Epidermal melanocyte (primary cell): Measurements from ENCODE around the gene ZMYND15.

Source experiments
- DNase-seq: peaks from one replicate; pipeline ENCODE4 v3.0.0; 2011; ENCODE audit warnings: low spot score; ENCODE audit not compliant: insufficient read length

Gene ZMYND15

DNA sequence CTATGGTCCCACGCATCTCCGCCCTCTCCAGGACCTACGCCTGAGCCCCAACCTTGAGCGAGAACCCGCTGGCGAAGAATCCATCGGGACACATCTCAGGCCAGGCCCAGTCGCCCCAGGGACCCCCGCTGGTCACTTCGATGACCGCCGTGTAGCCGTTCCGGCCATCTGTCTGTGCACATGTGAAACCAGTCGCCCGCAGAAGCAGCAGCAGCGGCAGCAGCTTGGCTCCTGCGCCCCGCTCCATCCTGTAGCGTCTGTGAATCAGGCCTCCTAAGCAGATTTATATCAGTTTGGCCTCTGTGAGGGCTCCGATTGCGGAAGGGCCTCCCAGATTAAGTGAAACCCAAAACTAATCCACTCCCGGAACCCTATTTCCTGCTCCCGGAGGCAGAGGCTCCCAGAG lies 46.5 kb downstream of the ZMYND15 start, which contains the start of gene VMO1:
TSS of gene VMO1 (minus strand) at position 259 of the 406 bp plus-strand sequence. CDS start at position 247, 12 bp downstream.
- no peak for DNase-seq

DNA sequence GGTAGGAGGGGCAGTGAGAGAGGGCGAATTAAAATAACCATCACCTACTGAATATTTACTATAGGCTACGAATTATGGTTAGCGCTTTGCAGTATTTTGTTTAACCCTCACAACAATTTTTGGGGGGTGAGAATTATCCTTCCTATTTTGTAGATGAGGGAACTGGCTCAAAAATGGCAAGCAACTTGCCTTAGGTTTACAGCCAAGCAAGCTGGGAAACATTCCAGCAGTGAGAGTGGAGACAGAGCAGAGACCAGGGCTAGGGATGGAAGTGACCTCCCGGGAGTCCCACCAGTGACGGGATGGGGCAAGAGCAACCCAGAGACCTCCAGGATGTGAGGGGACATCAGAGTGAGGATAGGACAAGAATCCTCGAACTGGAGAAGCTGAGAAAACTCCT lies 46.9 kb downstream of the ZMYND15 start:
- DNase-seq: no peak

DNA sequence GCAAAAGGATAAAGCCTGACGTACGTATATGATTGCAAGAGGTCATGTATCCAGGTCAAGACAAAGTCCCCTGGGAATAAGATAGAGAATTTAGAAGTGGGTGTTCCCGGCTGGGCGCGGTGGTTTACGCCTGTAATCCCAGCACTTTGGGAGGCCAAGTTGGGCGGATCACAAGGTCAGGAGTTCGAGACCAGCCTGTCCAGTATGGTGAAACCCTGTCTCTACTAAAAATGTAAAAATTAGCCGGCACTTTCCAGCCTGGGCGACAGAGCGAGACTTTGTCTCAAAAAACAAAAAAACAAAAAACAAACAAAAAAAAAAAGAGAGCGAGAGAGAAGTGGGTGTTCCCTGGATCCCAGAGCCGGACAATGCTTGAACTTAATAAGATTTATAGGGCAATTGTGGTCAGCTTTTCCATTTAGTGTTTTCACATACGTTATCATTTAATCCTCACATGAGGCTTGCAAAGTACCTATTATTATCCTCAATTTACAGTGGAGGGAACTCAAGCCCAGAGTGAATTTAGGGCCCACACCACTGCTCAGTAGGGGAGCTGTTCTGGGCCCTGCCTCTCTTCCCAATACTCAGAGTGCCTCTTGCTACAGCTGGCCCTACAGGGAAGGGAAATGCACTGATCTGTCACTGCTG lies 48.6 kb downstream of the ZMYND15 start:
- no peak for DNase-seq

GRCh38 chr17:4788807-4789700 lies 49.4 kb downstream of the ZMYND15 start, which contains the start of gene GLTPD2:
Gene GLTPD2, plus strand, starts transcription at chr17:4788964. Its CDS starts 48 bp downstream, at chr17:4789012.
- no peak for DNase-seq

- DNase-seq: no peak
Observed at GRCh38 chr17:4789701-4789950, 50.0 kb downstream of the ZMYND15 start.

DNA sequence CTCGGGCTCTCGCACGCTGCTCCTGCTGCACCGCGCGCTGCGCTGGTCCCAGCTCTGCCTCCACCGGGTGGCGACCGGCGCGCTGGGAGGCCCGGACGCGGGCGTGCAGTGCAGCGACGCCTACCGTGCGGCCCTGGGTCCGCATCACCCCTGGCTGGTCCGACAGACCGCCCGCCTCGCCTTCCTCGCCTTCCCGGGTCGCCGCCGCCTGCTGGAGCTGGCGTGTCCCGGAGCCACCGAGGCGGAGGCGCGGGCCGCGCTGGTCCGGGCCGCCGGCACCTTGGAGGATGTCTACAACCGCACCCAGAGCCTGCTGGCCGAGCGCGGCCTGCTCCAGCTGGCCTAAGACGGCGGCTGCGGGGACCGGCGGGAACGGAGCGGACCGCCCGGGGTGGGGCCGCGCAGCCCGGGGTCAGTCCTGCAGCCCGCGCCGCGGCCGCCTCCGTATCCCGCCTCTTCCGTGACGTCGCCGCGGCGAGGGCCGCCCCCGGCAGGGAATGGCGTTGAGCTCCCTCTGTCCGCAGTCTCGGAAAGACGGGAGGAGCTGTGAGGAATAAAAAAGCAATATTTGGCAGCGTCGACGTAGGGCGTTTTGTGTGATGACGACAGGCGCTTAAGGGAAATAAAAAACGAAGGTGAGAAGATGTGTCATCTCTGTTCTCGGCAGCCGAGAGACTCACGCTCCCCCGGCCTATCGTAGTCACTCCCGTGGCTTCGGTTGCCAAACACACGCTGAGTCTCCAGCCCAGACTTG lies 50.5 kb downstream of the ZMYND15 start:
- peak; percentile 95 for DNase-seq

- DNase-seq: no peak
Observed at GRCh38 chr17:4790705-4791088, 51.1 kb downstream of the ZMYND15 start.

GRCh38 chr17:4795168-4795567 lies 55.5 kb downstream of the ZMYND15 start:
- DNase-seq: no peak
